K562 (cell line): ENCODE results near the gene TUBG2. TPM values are rescaled to one million over a fixed set of nuclear protein-coding genes. Genes with fewer than 3 reads are reported as not detected.

Experiments used
- BHLHE40 ChIP-seq: IDR thresholded peaks from 2 replicates; pipeline ENCODE4 v1.6.1; 2011; ENCODE audit warnings: low read length, improper control_type of control experiment
- BRD9 ChIP-seq: fragments of 450-650 bp; IDR thresholded peaks from 2 replicates; pipeline ENCODE4 v1.6.1; 2018; ENCODE audit warnings: low read depth; ENCODE audit not compliant: partially characterized antibody
- FIP1L1 ChIP-seq: fragments of 200-400 bp; formaldehyde crosslinking; IDR thresholded peaks from 2 replicates; pipeline ENCODE4 v1.6.1; 2018; ENCODE audit warnings: mild to moderate bottlenecking, low read depth, low read length; ENCODE audit not compliant: poor library complexity, severe bottlenecking
- GATAD2B ChIP-seq: fragments of 450-650 bp; IDR thresholded peaks from 2 replicates; pipeline ENCODE4 v1.6.1; 2017; ENCODE audit warnings: mild to moderate bottlenecking, borderline replicate concordance
- GTF2F1 ChIP-seq: IDR thresholded peaks from 2 replicates; pipeline ENCODE4 v1.6.1; 2011; ENCODE audit warnings: low read depth, low read length, improper control_type of control experiment
- IFI16 ChIP-seq: fragments of 250-450 bp; sonication (Bioruptor Pico); IDR thresholded peaks from 2 replicates; pipeline ENCODE4 v2.1.2; 2022; ENCODE audit warnings: mild to moderate bottlenecking, inconsistent platforms
- KLF16 ChIP-seq: IDR thresholded peaks from 2 replicates; pipeline ENCODE4 v1.6.1; 2016; ENCODE audit warnings: antibody characterized with exemption
- KLF6 ChIP-seq: fragments of 250-450 bp; sonication (Bioruptor Pico); IDR thresholded peaks from 2 replicates; pipeline ENCODE4 v1.4.0; 2020; ENCODE audit warnings: mild to moderate bottlenecking, moderate library complexity, borderline replicate concordance
- MYBL2 ChIP-seq, 2 experiments: fragments of 450-650 bp in 1 of 2; sonication (generic) in 1 of 2; formaldehyde crosslinking in 1 of 2; IDR thresholded peaks; 2 replicates each; pipeline versions ENCODE4 v1.6.1 to v1.8.1; 2017 to 2022; ENCODE audit warnings: borderline replicate concordance in 1 of 2, inconsistent platforms in 1 of 2, low read depth in 1 of 2, mild to moderate bottlenecking in 1 of 2, missing genetic modification reagents in 1 of 2, moderate library complexity in 1 of 2
- NR4A1 ChIP-seq, 2 experiments: fragments of 250-450 bp in 1 of 2; fragments of 450-650 bp in 1 of 2; sonication (Bioruptor Pico) in 1 of 2; IDR thresholded peaks; 2 replicates each; pipeline versions ENCODE4 v1.4.0 to v1.6.1; 2016 to 2020; ENCODE audit warnings: mild to moderate bottlenecking in 2 of 2, missing compliant biosample characterization in 1 of 2, missing genetic modification characterization in 1 of 2, moderate library complexity in 1 of 2
- POLR2AphosphoS2 ChIP-seq: IDR thresholded peaks from 2 replicates; pipeline ENCODE4 v1.6.1; 2012; ENCODE audit warnings: low read length, improper control_type of control experiment
- POLR3A ChIP-seq: IDR thresholded peaks from 2 replicates; pipeline ENCODE4 v1.6.1; 2011; ENCODE audit warnings: borderline replicate concordance, mild to moderate bottlenecking, moderate library complexity; ENCODE audit not compliant: insufficient read length, insufficient read depth; ENCODE audit errors: extremely low read depth
- RBM14 ChIP-seq: fragments of 200-400 bp; formaldehyde crosslinking; IDR thresholded peaks from 2 replicates; pipeline ENCODE4 v1.6.1; 2018; ENCODE audit warnings: low read depth, mild to moderate bottlenecking, low read length, moderate library complexity, borderline replicate concordance; ENCODE audit not compliant: insufficient read depth
- RBM25 ChIP-seq: fragments of 200-400 bp; formaldehyde crosslinking; IDR thresholded peaks from 2 replicates; pipeline ENCODE4 v1.6.1; 2018; ENCODE audit warnings: low read length, low read depth, moderate library complexity; ENCODE audit not compliant: severe bottlenecking
- SMC3 ChIP-seq: conservative IDR thresholded peaks from 2 replicates; pipeline ENCODE4 v1.6.1; 2011; ENCODE audit warnings: low read depth, low read length, improper control_type of control experiment; ENCODE audit not compliant: insufficient read depth
- SNIP1 ChIP-seq: fragments of 450-650 bp; IDR thresholded peaks from 2 replicates; pipeline ENCODE4 v1.7.1; 2017; ENCODE audit warnings: low read depth, mild to moderate bottlenecking
- SNRNP70 ChIP-seq: fragments of 200-400 bp; formaldehyde crosslinking; optimal IDR thresholded peaks from 2 replicates; pipeline ENCODE3; 2017; ENCODE audit warnings: low read depth, low read length
- ZFP30 ChIP-seq: fragments of 250-450 bp; sonication (Bioruptor Pico); IDR thresholded peaks from 2 replicates; pipeline ENCODE4 v1.8.0; 2022; ENCODE audit warnings: moderate library complexity, mild to moderate bottlenecking, inconsistent platforms, borderline replicate concordance
- ZNF124 ChIP-seq: sonication (generic); formaldehyde crosslinking; IDR thresholded peaks from 2 replicates; pipeline ENCODE4 v1.8.1; 2022; ENCODE audit warnings: missing genetic modification reagents
- ZNF57 ChIP-seq: fragments of 450-650 bp; formaldehyde crosslinking; IDR thresholded peaks from 2 replicates; pipeline ENCODE4 v1.4.0; 2020; ENCODE audit warnings: mild to moderate bottlenecking, moderate library complexity
- ZNF695 ChIP-seq: fragments of 450-650 bp; formaldehyde crosslinking; IDR thresholded peaks from 2 replicates; pipeline ENCODE4 v1.4.0; 2020; ENCODE audit warnings: mild to moderate bottlenecking, moderate library complexity
- polyA plus RNA-seq, 8 experiments: library from polyadenylated mRNA; depleted of rRNA in 4 of 8; stranded (reverse) in 5 of 8; unstranded in 3 of 8; fragments of >200 nt; fragmentation: Nextera tagmentation in 2 of 8; fragmentation: Illumina TruSeq in 1 of 8; extraction: Ambion mirVana in 2 of 8; extraction: Trizol in 1 of 8; gene quantifications; 2 replicates each; pipeline versions ENCODE4 v1.2.1 to v1.2.3, GENCODE V29; 2011 to 2014; ENCODE audit warnings: inconsistent platforms in 1 of 8, missing spikeins in 1 of 8
- total RNA-seq, 7 experiments: library from RNA; depleted of rRNA in 6 of 7; stranded (reverse); fragments of >200 nt in 6 of 7; fragmentation: Illumina TruSeq in 2 of 7; extraction: Trizol in 2 of 7; gene quantifications; 2 replicates each; pipeline versions ENCODE4 v1.2.1 to v1.2.3, GENCODE V29; 2011 to 2021; ENCODE audit warnings: low replicate concordance in 1 of 7
- TF ChIP-seq, protein P1 (sequence below): fragments of 250-450 bp; sonication (Bioruptor Pico); IDR thresholded peaks from 2 replicates; pipeline ENCODE4 v1.8.0; 2021; ENCODE audit warnings: borderline replicate concordance, mild to moderate bottlenecking, moderate library complexity; ENCODE audit not compliant: poor library complexity, severe bottlenecking
- TF ChIP-seq, protein P2 (sequence below): fragments of 450-650 bp; IDR thresholded peaks from 2 replicates; pipeline ENCODE4 v1.6.1; 2016
- TF ChIP-seq, protein P3 (sequence below): fragments of 450-650 bp; conservative IDR thresholded peaks from 2 replicates; pipeline ENCODE4 v1.6.1; 2016; ENCODE audit warnings: missing genetic modification characterization, low read depth, mild to moderate bottlenecking, control low read depth, missing compliant biosample characterization
- TF ChIP-seq, protein P4 (sequence below): fragments of 450-650 bp; formaldehyde crosslinking; IDR thresholded peaks from 2 replicates; pipeline ENCODE4 v1.4.0; 2020; ENCODE audit warnings: mild to moderate bottlenecking

The TUBG2 gene
- total and polyA plus RNA-seq, 9 of the 15 experiments (the other 6 are each of a cell fraction or from before 2014, with no cell fraction given): 0.09 to 0.80 (median 0.24) TPM; not detected in 2

DNA sequence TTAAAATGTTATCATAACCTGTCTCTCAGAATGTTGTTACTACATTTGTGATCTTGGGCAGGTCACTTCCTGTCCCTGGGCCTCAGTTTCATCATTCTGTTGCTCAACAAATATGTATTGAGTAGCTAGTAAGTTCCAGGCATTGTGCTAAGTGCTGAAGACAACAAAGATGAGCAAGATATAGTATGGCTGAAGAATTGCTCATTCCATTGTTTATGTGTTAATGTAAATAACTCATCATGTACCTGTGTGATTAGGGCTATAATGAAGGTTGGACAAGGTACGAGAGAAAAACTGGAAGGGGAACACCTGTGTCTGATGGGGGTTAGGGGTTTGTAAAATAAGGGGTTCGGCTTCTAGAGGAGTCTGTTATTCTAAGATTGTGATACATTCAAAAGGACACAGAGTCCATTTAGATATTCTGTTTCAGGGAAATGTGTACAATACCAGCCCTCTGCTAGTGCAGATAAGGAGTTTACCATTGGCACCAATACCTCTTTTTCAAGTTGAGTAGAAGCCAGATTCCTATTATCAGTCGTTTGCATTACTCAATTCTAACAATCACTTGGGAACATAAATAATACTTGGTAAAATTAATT is 29.6 kb upstream of the TUBG2 start (continued):
- TF ChIP-seq ZNF695 (CRISPR knock-in tag) (no peak), ZNF124 (CRISPR knock-in tag) (no peak), MYBL2 (IDR thresholded peaks at IDR 0.05; ENCODE audit: low read depth) (no peak), MYBL2 (CRISPR knock-in tag; IDR thresholded peaks at IDR 0.05; ENCODE audit: borderline replicate concordance) (no peak), KLF16 (peak; percentile 48; the same call in 1 of the 2 replicates), BHLHE40 (no peak), NR4A1 (CRISPR knock-in tag; IDR thresholded peaks at IDR 0.05) (no peak), NR4A1 (tag; IDR thresholded peaks at IDR 0.05) (peak; percentile 25; the same call in 1 of the 2 replicates), GATAD2B (peak; percentile 25; the same call in 1 of the 2 replicates), IFI16 (CRISPR knock-in tag) (no peak), KLF6 (CRISPR knock-in tag) (no peak), GTF2F1 (no peak), SMC3 (no peak), BRD9 (no peak), SNIP1 (no peak), POLR3A (no peak), FIP1L1 (no peak), RBM14 (no peak), SNRNP70 (no peak), POLR2AphosphoS2 (no peak), RBM25 (no peak), ZFP30 (CRISPR knock-in tag) (no peak), ZNF57 (CRISPR knock-in tag) (no peak)
- TF ChIP-seq, protein P1, sequence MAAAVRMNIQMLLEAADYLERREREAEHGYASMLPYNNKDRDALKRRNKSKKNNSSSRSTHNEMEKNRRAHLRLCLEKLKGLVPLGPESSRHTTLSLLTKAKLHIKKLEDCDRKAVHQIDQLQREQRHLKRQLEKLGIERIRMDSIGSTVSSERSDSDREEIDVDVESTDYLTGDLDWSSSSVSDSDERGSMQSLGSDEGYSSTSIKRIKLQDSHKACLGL (CRISPR knock-in tag): no peak
- TF ChIP-seq, protein P2, sequence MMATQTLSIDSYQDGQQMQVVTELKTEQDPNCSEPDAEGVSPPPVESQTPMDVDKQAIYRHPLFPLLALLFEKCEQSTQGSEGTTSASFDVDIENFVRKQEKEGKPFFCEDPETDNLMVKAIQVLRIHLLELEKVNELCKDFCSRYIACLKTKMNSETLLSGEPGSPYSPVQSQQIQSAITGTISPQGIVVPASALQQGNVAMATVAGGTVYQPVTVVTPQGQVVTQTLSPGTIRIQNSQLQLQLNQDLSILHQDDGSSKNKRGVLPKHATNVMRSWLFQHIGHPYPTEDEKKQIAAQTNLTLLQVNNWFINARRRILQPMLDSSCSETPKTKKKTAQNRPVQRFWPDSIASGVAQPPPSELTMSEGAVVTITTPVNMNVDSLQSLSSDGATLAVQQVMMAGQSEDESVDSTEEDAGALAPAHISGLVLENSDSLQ: no peak
- TF ChIP-seq, protein P3, sequence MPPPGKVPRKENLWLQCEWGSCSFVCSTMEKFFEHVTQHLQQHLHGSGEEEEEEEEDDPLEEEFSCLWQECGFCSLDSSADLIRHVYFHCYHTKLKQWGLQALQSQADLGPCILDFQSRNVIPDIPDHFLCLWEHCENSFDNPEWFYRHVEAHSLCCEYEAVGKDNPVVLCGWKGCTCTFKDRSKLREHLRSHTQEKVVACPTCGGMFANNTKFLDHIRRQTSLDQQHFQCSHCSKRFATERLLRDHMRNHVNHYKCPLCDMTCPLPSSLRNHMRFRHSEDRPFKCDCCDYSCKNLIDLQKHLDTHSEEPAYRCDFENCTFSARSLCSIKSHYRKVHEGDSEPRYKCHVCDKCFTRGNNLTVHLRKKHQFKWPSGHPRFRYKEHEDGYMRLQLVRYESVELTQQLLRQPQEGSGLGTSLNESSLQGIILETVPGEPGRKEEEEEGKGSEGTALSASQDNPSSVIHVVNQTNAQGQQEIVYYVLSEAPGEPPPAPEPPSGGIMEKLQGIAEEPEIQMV (tag): no peak
- TF ChIP-seq, protein P4, sequence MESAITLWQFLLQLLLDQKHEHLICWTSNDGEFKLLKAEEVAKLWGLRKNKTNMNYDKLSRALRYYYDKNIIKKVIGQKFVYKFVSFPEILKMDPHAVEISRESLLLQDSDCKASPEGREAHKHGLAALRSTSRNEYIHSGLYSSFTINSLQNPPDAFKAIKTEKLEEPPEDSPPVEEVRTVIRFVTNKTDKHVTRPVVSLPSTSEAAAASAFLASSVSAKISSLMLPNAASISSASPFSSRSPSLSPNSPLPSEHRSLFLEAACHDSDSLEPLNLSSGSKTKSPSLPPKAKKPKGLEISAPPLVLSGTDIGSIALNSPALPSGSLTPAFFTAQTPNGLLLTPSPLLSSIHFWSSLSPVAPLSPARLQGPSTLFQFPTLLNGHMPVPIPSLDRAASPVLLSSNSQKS (CRISPR knock-in tag): no peak
